SHP77 treated with DMSO at 0.1 percent for 48 hours (cell line): ENCODE results near the gene OR6C3.
"Not testable (repeated sequence)": the region's sequence is repeated elsewhere in the genome, so short reads cannot be mapped to it uniquely, and the experiment has no call there.

Source experiments
- DNase-seq: peaks from one replicate; lab custom pipeline; 2025; lab: John Stamatoyannopoulos, UW

Gene OR6C3

DNA sequence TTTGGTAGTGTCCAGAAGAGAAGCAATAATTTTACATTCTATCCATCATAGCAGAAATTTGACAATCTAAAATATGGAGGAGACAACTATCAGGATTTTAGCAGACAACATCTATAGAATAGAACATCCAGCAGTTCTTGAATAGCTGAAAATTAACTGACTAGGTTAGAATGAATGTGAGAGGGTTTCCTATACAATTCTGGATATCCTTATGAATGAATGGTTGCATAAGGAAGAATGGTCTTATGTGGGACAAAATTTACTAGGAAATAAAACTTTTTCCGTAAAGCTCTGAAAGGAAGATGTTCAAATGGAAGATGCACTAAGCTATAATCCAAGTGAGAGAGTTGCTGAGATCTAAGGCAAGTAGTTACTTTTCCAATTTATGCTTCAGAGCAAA, at the start of gene OR6C3:
Gene OR6C3, plus strand, starts transcription at position 301 of the 400 bp plus-strand sequence. CDS start 955 bp downstream, outside the sequence.
- DNase-seq, result no peak

DNA sequence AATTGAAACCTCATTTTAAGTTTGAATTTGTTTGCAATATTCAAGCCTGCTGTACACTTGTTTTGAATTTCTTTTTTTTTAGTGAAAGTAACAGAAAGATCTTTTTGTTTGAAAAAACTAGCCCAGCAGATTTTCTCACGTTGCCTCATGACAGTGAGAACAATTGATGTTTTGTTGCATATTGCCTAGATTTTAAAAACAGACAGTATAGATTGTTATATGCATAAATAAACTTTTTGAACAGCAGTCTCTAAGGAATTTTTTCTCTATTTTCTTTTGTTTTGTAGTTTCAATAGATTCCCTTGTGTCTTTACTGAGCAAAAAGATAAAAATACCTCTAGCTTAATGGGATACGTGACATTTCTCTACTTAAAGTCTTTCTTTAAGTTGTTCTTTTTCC, 49.6 kb upstream of the OR6C3 start:
- DNase-seq, result no peak

DNA sequence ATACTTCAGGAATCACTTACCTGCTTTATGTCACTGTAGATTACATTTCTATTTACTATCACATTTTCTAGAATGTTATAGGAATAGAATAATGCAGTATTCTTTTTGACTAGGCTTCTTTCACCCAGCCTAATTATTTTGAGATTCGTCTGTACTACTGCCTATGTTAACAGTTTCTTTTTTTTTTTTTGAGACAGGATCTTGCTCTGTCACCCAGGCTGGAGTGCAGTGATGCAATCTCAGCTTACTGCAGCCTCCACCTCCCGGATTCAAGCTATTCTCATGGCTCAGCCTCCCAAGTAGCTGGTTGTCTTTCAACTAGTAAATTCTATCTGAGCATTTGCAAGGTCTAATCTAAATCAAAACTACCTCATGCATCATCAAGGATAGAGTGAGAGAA, 40.5 kb upstream of the OR6C3 start:
- DNase-seq, result no peak

DNA sequence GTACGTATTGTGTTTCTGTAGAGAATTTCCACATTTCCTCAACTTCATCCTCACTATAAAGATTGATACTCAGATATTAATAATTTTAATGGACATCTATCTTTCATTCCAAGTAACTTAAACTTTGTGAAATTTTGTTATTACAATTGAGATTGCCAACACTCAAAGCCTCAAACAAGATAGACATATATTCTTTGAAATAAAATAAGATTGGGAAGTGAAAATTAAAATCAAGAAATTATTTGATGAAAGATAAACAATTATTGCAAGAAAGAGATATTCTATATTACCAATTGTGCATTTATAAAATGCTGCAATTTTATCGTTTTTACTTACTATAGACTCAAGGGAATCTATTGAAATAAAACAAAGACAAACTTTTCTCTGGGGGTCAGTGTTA, 34.1 kb upstream of the OR6C3 start, which contains the start of gene OR6C6:
Gene OR6C6, minus strand, starts transcription at position 101 of the 400 bp plus-strand sequence. CDS start 1,337 bp downstream, outside the sequence.
- DNase-seq, result no peak

DNA sequence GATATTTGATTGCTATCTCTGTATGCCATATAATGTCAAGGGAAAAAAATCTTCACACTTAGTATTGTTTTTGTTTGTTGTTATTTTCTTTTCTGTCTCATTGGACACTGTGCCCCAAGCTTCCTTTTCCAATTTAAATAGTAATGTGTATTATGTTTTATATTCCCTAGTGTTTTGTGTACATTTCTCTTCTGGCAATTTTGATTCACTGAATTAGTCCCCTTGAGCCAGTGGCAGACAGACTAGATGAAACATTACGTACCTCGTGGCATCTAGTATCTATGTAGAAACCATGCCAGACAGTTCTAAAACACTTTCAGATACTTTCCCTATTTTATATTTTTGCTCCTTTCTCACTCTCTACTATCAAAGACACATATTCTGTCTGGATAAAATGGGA, 16.5 kb upstream of the OR6C3 start, which contains the start of gene OR6C1:
Gene OR6C1, plus strand, starts transcription at position 301 of the 400 bp plus-strand sequence. CDS start 6,257 bp downstream, outside the sequence.
- no peak for DNase-seq

DNA sequence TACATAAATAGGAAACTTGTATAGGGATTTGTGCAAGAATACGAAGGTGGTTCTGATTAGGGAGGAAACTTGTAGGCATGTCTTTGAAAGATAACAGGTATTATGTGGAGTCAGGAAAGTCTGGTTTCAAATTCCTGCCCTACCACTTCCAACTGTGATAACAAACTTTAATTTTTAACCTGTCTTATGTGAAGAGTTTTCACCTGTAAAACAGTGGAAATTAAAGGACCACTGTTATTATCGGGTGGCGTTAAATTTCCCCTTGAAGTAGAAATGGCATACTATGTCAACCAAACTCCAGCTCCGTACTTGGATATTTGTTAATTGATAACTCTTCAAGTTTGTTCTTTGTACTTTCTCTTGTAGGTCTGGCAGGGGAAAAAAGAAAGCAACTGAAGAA, 10.3 kb upstream of the OR6C3 start:
- no peak for DNase-seq

DNA sequence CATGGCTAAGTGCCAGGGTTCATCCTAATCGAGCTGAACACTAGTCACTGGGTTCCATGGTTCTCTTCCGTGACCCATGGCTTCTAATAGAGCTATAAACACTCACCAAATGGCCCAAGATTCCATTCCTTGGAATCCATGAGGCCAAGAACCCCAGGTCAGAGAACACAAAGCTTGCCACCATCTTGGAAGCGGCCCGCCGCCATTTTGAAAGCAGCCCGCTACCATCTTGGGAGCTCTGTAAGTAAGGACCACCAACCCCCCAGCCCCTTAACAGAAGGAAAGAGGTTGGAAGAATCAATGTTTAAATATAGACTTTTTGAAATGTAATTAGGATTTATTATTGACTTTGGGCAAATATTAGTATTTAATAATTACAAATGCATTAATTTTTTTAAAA, 4.7 kb upstream of the OR6C3 start:
- not testable (repeated sequence) for DNase-seq

DNA sequence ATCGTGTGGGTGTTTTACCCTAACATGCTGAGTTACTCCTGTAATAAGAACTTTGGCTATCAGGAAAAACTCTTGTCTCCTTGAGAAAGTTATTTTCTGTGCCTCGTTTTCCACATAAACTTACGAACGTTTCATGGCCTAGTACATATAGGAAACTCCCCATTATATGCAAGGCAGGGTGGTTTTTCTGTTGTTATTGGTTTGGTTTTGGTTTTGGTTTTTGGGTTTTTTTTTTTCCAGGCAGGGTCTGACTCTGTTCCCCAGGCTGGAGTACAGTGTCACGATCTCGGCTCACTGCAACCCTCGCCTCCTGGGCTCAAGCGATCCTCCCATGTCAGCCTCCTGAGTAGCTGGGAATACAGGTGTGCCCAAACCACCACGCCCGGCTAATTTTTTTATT, 5.5 kb downstream of the OR6C3 start:
- no peak for DNase-seq

DNA sequence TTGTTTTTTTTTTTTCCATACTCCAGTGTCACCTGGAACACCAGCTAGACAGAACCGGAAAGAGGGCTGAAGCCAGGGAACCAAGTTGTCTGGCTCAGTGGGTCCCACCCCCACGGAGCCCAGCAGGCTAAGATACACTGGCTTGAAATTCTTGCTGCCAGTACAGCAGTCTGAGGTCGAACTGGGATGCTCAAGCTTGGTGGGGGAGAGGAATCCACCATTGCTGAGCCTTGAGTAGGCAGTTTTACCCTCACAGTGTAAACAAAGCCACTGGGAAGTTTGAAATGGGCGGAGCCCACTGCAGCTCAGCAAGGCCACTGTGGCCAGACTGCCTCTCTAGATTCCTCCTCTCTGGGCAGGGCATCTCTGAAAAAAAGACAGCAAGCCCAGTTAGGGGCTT, 24.8 kb downstream of the OR6C3 start:
- not testable (repeated sequence) for DNase-seq

DNA sequence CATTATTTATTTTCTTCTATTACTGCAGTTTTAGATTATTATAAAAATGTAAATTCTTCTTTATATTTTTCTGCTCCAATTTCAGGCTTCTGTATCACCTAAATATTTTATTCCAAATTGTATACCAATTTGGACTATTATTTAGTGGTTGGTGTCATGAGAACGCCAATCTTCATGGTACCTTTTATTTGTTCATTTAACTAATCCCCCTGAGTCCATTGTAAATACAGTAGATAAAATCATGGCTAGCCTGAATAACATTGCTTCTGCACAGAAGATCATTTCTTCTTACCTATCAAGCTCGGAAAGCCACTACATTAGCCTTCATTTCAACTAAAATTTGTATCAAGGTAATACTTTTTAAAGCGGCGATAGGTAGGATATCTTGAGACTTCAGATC, 32.1 kb downstream of the OR6C3 start, which contains the start of gene OR6C75:
Gene OR6C75, plus strand, starts transcription at position 301 of the 400 bp plus-strand sequence. CDS start 2,136 bp downstream, outside the sequence.
- no peak for DNase-seq

DNA sequence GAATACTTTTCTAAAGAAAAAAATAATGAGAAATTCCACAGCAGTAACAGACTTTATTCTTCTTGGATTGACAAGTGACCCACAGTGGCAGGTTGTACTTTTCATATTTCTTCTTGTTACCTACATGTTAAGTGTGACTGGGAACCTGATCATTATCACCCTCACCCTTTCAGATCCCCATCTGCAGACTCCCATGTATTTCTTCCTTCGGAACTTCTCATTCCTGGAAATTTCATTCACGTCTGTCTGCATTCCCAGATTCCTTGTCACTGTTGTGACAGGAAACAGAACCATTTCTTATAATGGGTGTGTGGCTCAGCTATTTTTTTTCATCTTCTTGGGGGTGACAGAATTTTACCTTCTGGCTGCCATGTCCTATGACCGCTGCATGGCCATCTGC, 34.5 kb downstream of the OR6C3 start:
- no peak for DNase-seq

DNA sequence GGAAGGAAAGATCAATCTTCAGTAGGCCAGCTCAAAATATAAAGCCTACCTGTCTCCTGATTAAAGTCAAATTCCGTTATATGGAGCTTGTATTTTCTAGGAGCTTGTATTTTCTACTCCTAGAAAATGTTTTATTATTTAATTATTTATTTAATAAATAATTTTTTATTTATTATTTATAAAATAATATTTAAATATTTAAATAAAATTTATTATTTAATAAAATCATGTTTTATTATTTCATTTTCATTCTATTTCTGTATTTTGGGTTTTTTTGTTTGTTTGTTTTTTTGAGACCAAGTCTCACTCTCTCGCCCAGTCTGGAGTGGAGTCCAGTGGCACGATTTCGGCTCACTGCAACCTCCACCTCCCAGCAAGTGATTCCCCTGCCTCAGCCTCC, 42.0 kb downstream of the OR6C3 start:
- DNase-seq, result no peak
